Mesendoderm (in vitro differentiated cells): ENCODE measurements around the gene DPPA5.

Experiments used
- DNase-seq: peaks from one replicate; pipeline ENCODE4 v3.0.0; 2013
- H2AK5ac ChIP-seq: 2 replicates; pipeline ENCODE4 v1.6.1; 2013; ENCODE audit warnings: low read length, inconsistent platforms
- H2BK120ac ChIP-seq: 2 replicates; pipeline ENCODE4 v1.6.1; 2013; ENCODE audit warnings: low read depth, mild to moderate bottlenecking, low read length, moderate library complexity, mixed read lengths
- H2BK15ac ChIP-seq: replicated peaks from 2 replicates; pipeline ENCODE4 v1.6.1; 2013; ENCODE audit warnings: low read depth, mild to moderate bottlenecking, moderate library complexity
- H2BK5ac ChIP-seq: 2 replicates; pipeline ENCODE4 v1.6.1; 2013; ENCODE audit warnings: low read length, inconsistent platforms
- H3K18ac ChIP-seq: 2 replicates; pipeline ENCODE4 v1.6.1; 2013; ENCODE audit warnings: mild to moderate bottlenecking, low read length, mixed read lengths
- H3K23ac ChIP-seq: one replicate; pipeline ENCODE4 v1.6.1; 2013; ENCODE audit warnings: low read length
- H3K27ac ChIP-seq: 2 replicates; pipeline ENCODE4 v1.5.1; 2013; ENCODE audit warnings: low read depth, mild to moderate bottlenecking, inconsistent platforms, low read length, moderate library complexity
- H3K27me3 ChIP-seq: 2 replicates; pipeline ENCODE4 v1.6.1; 2013; ENCODE audit warnings: low read length, control low read depth, mild to moderate bottlenecking, inconsistent platforms; ENCODE audit not compliant: insufficient read depth, poor library complexity
- H3K36me3 ChIP-seq: 2 replicates; pipeline ENCODE4 v1.6.1; 2013; ENCODE audit warnings: low read length, inconsistent platforms; ENCODE audit not compliant: control insufficient read depth, insufficient read depth
- H3K4ac ChIP-seq: one replicate; pipeline ENCODE4 v1.6.1; 2013; ENCODE audit warnings: low read depth, mild to moderate bottlenecking, low read length, moderate library complexity
- H3K4me1 ChIP-seq: 2 replicates; pipeline ENCODE4 v1.6.1; 2013; ENCODE audit warnings: low read depth, low read length, inconsistent platforms; ENCODE audit not compliant: control insufficient read depth
- H3K4me2 ChIP-seq: 2 replicates; pipeline ENCODE4 v1.6.1; 2013; ENCODE audit warnings: low read length
- H3K4me3 ChIP-seq: 2 replicates; pipeline ENCODE4 v1.5.1; 2013; ENCODE audit warnings: mild to moderate bottlenecking, low read length
- H3K56ac ChIP-seq: one replicate; pipeline ENCODE4 v1.6.1; 2013; ENCODE audit warnings: low read length
- H3K79me1 ChIP-seq: 2 replicates; pipeline ENCODE4 v1.6.1; 2013; ENCODE audit warnings: low read length, inconsistent platforms
- H3K79me2 ChIP-seq: 2 replicates; pipeline ENCODE4 v1.6.1; 2013; ENCODE audit warnings: mild to moderate bottlenecking, low read length; ENCODE audit not compliant: control insufficient read depth, insufficient read depth
- H3K9ac ChIP-seq: 2 replicates; pipeline ENCODE4 v1.6.1; 2013; ENCODE audit warnings: low read length, inconsistent platforms
- H4K5ac ChIP-seq: one replicate; pipeline ENCODE4 v1.6.1; 2013; ENCODE audit warnings: low read length
- H4K8ac ChIP-seq: one replicate; pipeline ENCODE4 v1.6.1; 2013; ENCODE audit warnings: low read depth, mild to moderate bottlenecking, control low read depth, low read length, moderate library complexity
- WGBS: extraction: QIAGEN DNeasy Blood & Tissue Kit; methylation state at CpG from one replicate; pipeline ENCODE4 v1.1.7; 2013; ENCODE audit warnings: low lambda C conversion rate, missing lambda C conversion rate; ENCODE audit not compliant: insufficient coverage; ENCODE audit errors: extremely low coverage; 5-methylcytosine and 5-hydroxymethylcytosine counted together

The DPPA5 gene

DNA sequence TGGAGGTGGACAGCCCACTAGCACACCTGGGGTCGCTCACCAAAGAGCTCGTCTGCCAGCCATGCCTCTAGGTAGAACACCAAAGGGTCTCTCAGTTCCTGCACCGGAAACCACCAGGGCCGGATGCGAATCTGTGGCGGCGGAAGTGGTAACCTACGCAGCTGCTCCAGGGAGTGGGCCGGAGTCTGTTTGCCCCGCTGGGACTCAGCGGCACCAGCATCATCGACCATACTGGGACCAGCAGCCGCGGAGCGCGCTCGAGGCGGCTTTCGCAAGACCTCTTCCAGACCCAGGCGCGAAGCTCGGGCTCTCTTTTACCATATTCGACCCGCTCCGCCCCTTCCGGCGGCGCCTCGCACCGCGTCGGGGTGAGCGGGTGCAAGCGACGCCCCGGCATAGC lies 15.5 kb upstream of the DPPA5 start, which contains the start of gene OOEP:
Gene OOEP, minus strand, starts transcription at position 335 of the 400 bp plus-strand sequence. Its CDS starts 105 bp downstream, at position 230.
- Histone ChIP-seq H3K4ac (no peak within 1 kb of the TSS), H3K9ac (no peak within 1 kb of the TSS), H2AK5ac (no peak within 1 kb of the TSS), H3K27ac (no peak within 1 kb of the TSS), H4K5ac (no peak within 1 kb of the TSS), H3K18ac (no peak within 1 kb of the TSS), H3K56ac (peak within 1 kb of the TSS; percentile 15), H4K8ac (no peak within 1 kb of the TSS), H3K4me2 (no peak within 1 kb of the TSS), H3K36me3 (no peaks in the 10 kb centered on the region), H3K23ac (no peak within 1 kb of the TSS), H2BK5ac (no peak within 1 kb of the TSS), H3K4me1 (peaks cover 7% of the 10 kb centered on the region), H2BK120ac (no peak within 1 kb of the TSS), H2BK15ac (no peak within 1 kb of the TSS), H3K4me3 (no peak within 1 kb of the TSS), H3K79me1 (no peaks in the 10 kb centered on the region), H3K79me2 (no peaks in the 10 kb centered on the region), H3K27me3 (no peaks in the 10 kb centered on the region)
- no peak for DNase-seq
- no CpG with 5 or more reads among the region's 36 CpGs for WGBS

DNA sequence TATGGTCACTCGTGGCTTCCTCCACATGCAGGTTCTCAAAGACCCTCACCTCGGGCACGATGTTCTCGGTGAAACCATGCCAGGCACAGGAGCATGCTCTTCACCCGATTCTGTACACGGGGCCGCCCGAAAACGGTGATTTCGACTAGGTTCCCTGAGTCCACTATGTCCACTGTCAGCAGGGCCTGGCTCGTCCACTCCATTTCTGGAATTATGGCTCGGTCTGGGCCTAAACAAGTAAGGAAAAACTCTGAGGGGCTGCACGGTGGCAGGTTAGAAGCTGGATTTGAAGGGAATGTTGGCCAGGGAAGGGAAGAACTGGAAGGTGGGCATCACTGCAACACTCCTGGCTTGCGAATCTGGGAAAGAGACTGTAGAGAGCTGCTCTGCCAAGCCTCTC lies 15.1 kb upstream of the DPPA5 start:
- Histone ChIP-seq H3K9ac (no peak overlapping the region), H4K8ac (no peak overlapping the region)

GRCh38 chr6:73368675-73369074 lies 14.6 kb upstream of the DPPA5 start:
- H2BK15ac ChIP-seq = no peak overlapping the region
- H3K56ac ChIP-seq = no peak overlapping the region
- no peak overlapping the region for H3K27ac ChIP-seq
- H3K27me3 ChIP-seq = no peaks in the 10 kb centered on the region
- no peak overlapping the region for H3K4ac ChIP-seq
- H4K8ac ChIP-seq = no peak overlapping the region
- H2BK5ac ChIP-seq = no peak overlapping the region
- no peak overlapping the region for H3K9ac ChIP-seq
- H2BK120ac ChIP-seq = no peak overlapping the region
- H3K36me3 ChIP-seq = no peaks in the 10 kb centered on the region
- H3K4me1 ChIP-seq = peaks cover 7% of the 10 kb centered on the region
- peak; percentile 14 for DNase-seq
- H2AK5ac ChIP-seq = no peak overlapping the region
- no peaks in the 10 kb centered on the region for H3K79me2 ChIP-seq
- no peak overlapping the region for H4K5ac ChIP-seq
- WGBS = no CpG with 5 or more reads among the region's 4 CpGs
- no peak overlapping the region for H3K4me3 ChIP-seq
- no peak overlapping the region for H3K23ac ChIP-seq
- no peak overlapping the region for H3K18ac ChIP-seq
- H3K4me2 ChIP-seq = no peak overlapping the region
- no peaks in the 10 kb centered on the region for H3K79me1 ChIP-seq

More for the DNA sequence above, 15.1 kb upstream of the DPPA5 start:
- no peak overlapping the region for H3K18ac ChIP-seq
- no peak overlapping the region for H3K23ac ChIP-seq
- H2BK120ac ChIP-seq = no peak overlapping the region
- H3K27me3 ChIP-seq = no peaks in the 10 kb centered on the region
- no CpG with 5 or more reads among the region's 14 CpGs for WGBS
- no peak overlapping the region for H2AK5ac ChIP-seq
- H3K4me1 ChIP-seq = peaks cover 7% of the 10 kb centered on the region
- no peak overlapping the region for H2BK15ac ChIP-seq
- H3K56ac ChIP-seq = peak overlapping the region; percentile 15
- no peak overlapping the region for H4K5ac ChIP-seq
- DNase-seq = no peak
- H2BK5ac ChIP-seq = no peak overlapping the region
- no peaks in the 10 kb centered on the region for H3K79me1 ChIP-seq
- H3K4me3 ChIP-seq = no peak overlapping the region
- no peaks in the 10 kb centered on the region for H3K79me2 ChIP-seq
- no peak overlapping the region for H3K4ac ChIP-seq
- H3K27ac ChIP-seq = no peak overlapping the region
- H3K4me2 ChIP-seq = no peak overlapping the region
- H3K36me3 ChIP-seq = no peaks in the 10 kb centered on the region

GRCh38 chr6:73367761-73368355 lies 13.8 kb upstream of the DPPA5 start:
- H3K23ac ChIP-seq = no peak overlapping the region
- H2BK15ac ChIP-seq = no peak overlapping the region
- H3K79me1 ChIP-seq = no peaks in the 10 kb centered on the region
- no peak overlapping the region for H2BK120ac ChIP-seq
- H3K4me1 ChIP-seq = peaks cover 7% of the 10 kb centered on the region
- whole genome bisulfite sequencing = no CpG with 5 or more reads among the region's 16 CpGs
- no peak overlapping the region for H2AK5ac ChIP-seq
- H3K4me2 ChIP-seq = no peak overlapping the region
- no peak overlapping the region for H3K4ac ChIP-seq
- no peaks in the 10 kb centered on the region for H3K36me3 ChIP-seq
- H3K56ac ChIP-seq = peak overlapping the region; percentile 70
- H4K8ac ChIP-seq = no peak overlapping the region
- peak; percentile 65 for DNase-seq
- H3K9ac ChIP-seq = no peak overlapping the region
- no peak overlapping the region for H3K27ac ChIP-seq
- no peaks in the 10 kb centered on the region for H3K27me3 ChIP-seq
- peak overlapping the region; percentile 91 for H2BK5ac ChIP-seq
- peak overlapping the region; percentile 3 for H3K18ac ChIP-seq
- no peak overlapping the region for H4K5ac ChIP-seq
- H3K4me3 ChIP-seq = no peak overlapping the region
- H3K79me2 ChIP-seq = no peaks in the 10 kb centered on the region

GRCh38 chr6:73364549-73364948 lies 10.5 kb upstream of the DPPA5 start:
- Histone ChIP-seq H3K79me2 (no peaks in the 10 kb centered on the region), H4K8ac (no peak overlapping the region), H2BK120ac (no peak overlapping the region), H3K23ac (no peak overlapping the region), H3K56ac (no peak overlapping the region), H2BK5ac (no peak overlapping the region), H3K4me2 (no peak overlapping the region), H2AK5ac (no peak overlapping the region), H3K4ac (no peak overlapping the region), H3K27me3 (no peaks in the 10 kb centered on the region), H4K5ac (no peak overlapping the region), H3K79me1 (no peaks in the 10 kb centered on the region), H3K36me3 (no peaks in the 10 kb centered on the region), H3K18ac (no peak overlapping the region), H3K4me3 (no peak overlapping the region), H3K4me1 (peaks cover 7% of the 10 kb centered on the region), H3K9ac (no peak overlapping the region), H2BK15ac (no peak overlapping the region), H3K27ac (no peak overlapping the region)
- no peak for DNase-seq
- WGBS = no CpG with 5 or more reads among the region's 9 CpGs

DNA sequence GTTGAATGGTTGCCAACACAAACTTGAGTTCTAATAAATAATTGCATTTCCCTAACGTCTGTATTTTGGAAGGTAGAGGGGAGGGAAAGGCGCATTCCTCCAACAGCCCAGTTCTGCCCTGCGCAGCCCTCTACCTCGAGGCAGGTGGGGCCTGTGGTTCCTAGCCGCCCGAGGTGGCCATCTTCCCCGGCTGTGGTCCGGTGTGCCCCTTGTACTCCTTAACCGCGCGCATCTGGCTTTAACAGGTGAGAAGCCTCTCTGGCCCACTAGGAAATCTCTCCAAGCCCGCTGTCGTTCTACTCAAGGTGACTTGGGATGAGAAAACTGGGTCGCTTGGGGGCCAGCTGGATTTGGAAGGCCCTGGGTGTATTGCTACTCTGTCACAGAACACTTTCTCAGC lies 10.0 kb upstream of the DPPA5 start:
- Histone ChIP-seq H3K4me1 (peaks cover 7% of the 10 kb centered on the region), H4K5ac (no peak overlapping the region), H3K36me3 (no peaks in the 10 kb centered on the region), H3K18ac (no peak overlapping the region), H4K8ac (no peak overlapping the region), H3K4ac (no peak overlapping the region), H3K79me1 (no peaks in the 10 kb centered on the region), H3K9ac (no peak overlapping the region), H3K56ac (no peak overlapping the region), H2BK5ac (no peak overlapping the region), H2BK120ac (no peak overlapping the region), H3K27me3 (no peaks in the 10 kb centered on the region), H3K23ac (no peak overlapping the region), H3K4me2 (no peak overlapping the region), H2BK15ac (no peak overlapping the region), H3K27ac (no peak overlapping the region), H3K79me2 (no peaks in the 10 kb centered on the region), H3K4me3 (no peak overlapping the region), H2AK5ac (no peak overlapping the region)
- no CpG with 5 or more reads among the region's 14 CpGs for WGBS
- no peak for DNase-seq
